BLaER1 treated with 17β-estradiol and CSF1 and Interleukin-3, amounts not matched to agents 10 nM and 100 nM (cell line): ENCODE data around the gene CSGALNACT2.

Source experiments
- H3K27ac ChIP-seq, 11 experiments: shearing (Covaris generic); formaldehyde crosslinking; 2 replicates each; pipeline ENCODE4 v1.8.1; 2022
- H3K27me3 ChIP-seq, 11 experiments: shearing (Covaris generic); formaldehyde crosslinking; 2 replicates each; pipeline ENCODE4 v1.8.1; 2022
- H3K36me3 ChIP-seq, 11 experiments: shearing (Covaris generic); formaldehyde crosslinking; 2 replicates each; pipeline ENCODE4 v1.8.1; 2022
- H3K4me1 ChIP-seq, 10 experiments: shearing (Covaris generic); formaldehyde crosslinking; 2 replicates each; pipeline ENCODE4 v1.8.1; 2022
- H3K4me2 ChIP-seq, 11 experiments: shearing (Covaris generic); formaldehyde crosslinking; 2 replicates each; pipeline ENCODE4 v1.8.1; 2022
- H3K4me3 ChIP-seq, 10 experiments: shearing (Covaris generic); formaldehyde crosslinking; 2 replicates each; pipeline ENCODE4 v1.8.1; 2022
- H3K9ac ChIP-seq, 11 experiments: shearing (Covaris generic); formaldehyde crosslinking; 2 replicates each; pipeline ENCODE4 v1.8.1; 2022
- H3K9me3 ChIP-seq, 11 experiments: shearing (Covaris generic); formaldehyde crosslinking; replicated peaks in 1 of 11; 2 replicates each; pipeline ENCODE4 v1.8.1; 2022
- H4K20me1 ChIP-seq, 11 experiments: shearing (Covaris generic); formaldehyde crosslinking; 2 replicates each; pipeline ENCODE4 v1.8.1; 2022
- Cebpa-rat ChIP-seq, 11 experiments: shearing (Covaris generic); IDR thresholded peaks; 2 replicates each; pipeline ENCODE4 v1.8.1; 2022

CSGALNACT2 gene

GRCh38 chr10:43228783-43229207 is 90.5 kb downstream of the CSGALNACT2 start:
- Histone ChIP-seq H4K20me1 (peaks cover 0 to 23% (median 0%) of the 10 kb centered on the region in 11 experiments; a peak in 3 of 22 replicates), H3K4me3 (peak overlapping the region; percentile 55 to 74 (median 60)), H3K4me1 (peaks cover 56 to 91% (median 86%) of the 10 kb centered on the region in 10 experiments), H3K9me3 (no peaks in the 10 kb centered on the region), H3K9ac (peak overlapping the region in 10 of 11 experiments; percentile 2 to 75 (median 57); a peak in 18 of 22 replicates), H3K4me2 (peak overlapping the region; percentile 86 to 99 (median 98)), H3K27ac (peak overlapping the region in 5 of 11 experiments; percentile 78 to 90 (median 89); a peak in 7 of 22 replicates), H3K27me3 (peaks cover 17 to 36% (median 22%) of the 10 kb centered on the region in 11 experiments), H3K36me3 (no peaks in the 10 kb centered on the region)
- TF ChIP-seq Cebpa-rat (IDR thresholded peaks at IDR 0.05): no peak

- Histone ChIP-seq H3K9ac (peak overlapping the region; percentile 2 to 75 (median 57); a peak in 21 of 22 replicates), H3K9me3 (no peaks in the 10 kb centered on the region), H3K4me1 (peaks cover 56 to 97% (median 92%) of the 10 kb centered on the region in 10 experiments), H4K20me1 (peaks cover 0 to 23% (median 0%) of the 10 kb centered on the region in 11 experiments; a peak in 3 of 22 replicates), H3K4me2 (peak overlapping the region; percentile 86 to 99 (median 98)), H3K4me3 (peak overlapping the region; percentile 55 to 74 (median 60)), H3K27me3 (peaks cover 17 to 36% (median 22%) of the 10 kb centered on the region in 11 experiments), H3K27ac (peak overlapping the region in 7 of 11 experiments; percentile 44 to 90 (median 88); a peak in 13 of 22 replicates), H3K36me3 (no peaks in the 10 kb centered on the region)
- TF ChIP-seq Cebpa-rat (IDR thresholded peaks at IDR 0.05): no peak
These were observed 91.2 kb downstream of the CSGALNACT2 start for GRCh38 chr10:43229208-43230061.

GRCh38 chr10:43230101-43230908 is 92.1 kb downstream of the CSGALNACT2 start:
- Histone ChIP-seq H3K36me3 (no peaks in the 10 kb centered on the region), H3K4me1 (peaks cover 56 to 98% (median 91%) of the 10 kb centered on the region in 10 experiments), H3K9me3 (no peaks in the 10 kb centered on the region), H3K27ac (peak overlapping the region in 8 of 11 experiments; percentile 66 to 90 (median 84); a peak in 16 of 22 replicates), H3K4me2 (peak overlapping the region; percentile 86 to 99 (median 98)), H4K20me1 (peaks cover 0 to 23% (median 0%) of the 10 kb centered on the region in 11 experiments; a peak in 3 of 22 replicates), H3K27me3 (peaks cover 17 to 36% (median 22%) of the 10 kb centered on the region in 11 experiments), H3K4me3 (peak overlapping the region in 9 of 10 experiments; percentile 55 to 74 (median 59); a peak in 17 of 20 replicates), H3K9ac (peak overlapping the region in 8 of 11 experiments; percentile 53 to 76 (median 70); a peak in 16 of 22 replicates)
- TF ChIP-seq Cebpa-rat (IDR thresholded peaks at IDR 0.05): no peak

DNA sequence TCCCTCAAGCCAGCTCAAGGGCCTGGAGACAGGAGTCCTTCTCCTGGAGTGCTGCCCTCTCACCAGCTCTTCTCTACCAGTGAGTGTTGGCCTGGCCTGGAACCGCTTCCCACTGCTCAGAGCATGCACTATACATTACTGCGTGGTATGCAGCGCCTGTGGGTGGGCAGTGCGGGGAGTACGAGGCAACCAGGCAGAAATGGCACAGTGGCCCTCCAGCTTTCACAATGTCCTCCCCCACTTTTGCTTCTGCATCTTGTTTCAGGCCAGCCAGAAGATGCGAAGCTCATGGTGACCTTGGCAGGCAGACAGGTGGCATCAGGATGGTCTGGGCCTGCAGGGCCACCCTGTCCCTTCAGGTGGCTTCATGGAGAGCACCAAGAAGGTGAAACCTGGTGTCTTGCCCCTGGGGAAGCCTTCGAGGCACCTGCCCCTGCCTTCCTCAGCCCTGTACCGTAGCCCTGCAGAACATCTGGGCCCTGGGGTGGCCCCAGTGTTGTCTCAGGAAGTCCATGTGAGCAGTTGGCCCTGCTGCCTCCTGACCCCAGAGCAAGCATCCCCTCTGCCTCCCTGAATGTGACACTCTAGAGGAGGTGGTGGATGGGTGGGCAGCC is 92.8 kb downstream of the CSGALNACT2 start:
- no peak for TF ChIP-seq Cebpa-rat (IDR thresholded peaks at IDR 0.05)
- Histone ChIP-seq H3K4me2 (peak overlapping the region; percentile 20 to 99 (median 98); a peak in 21 of 22 replicates), H4K20me1 (peaks cover 0 to 23% (median 0%) of the 10 kb centered on the region in 11 experiments; a peak in 3 of 22 replicates), H3K9me3 (no peaks in the 10 kb centered on the region), H3K4me3 (peak overlapping the region in 4 of 10 experiments; percentile 0 to 23 (median 12); a peak in 2 of 20 replicates), H3K27ac (peak overlapping the region in 8 of 11 experiments; percentile 66 to 90 (median 84); a peak in 16 of 22 replicates), H3K27me3 (peaks cover 17 to 36% (median 22%) of the 10 kb centered on the region in 11 experiments), H3K36me3 (no peaks in the 10 kb centered on the region), H3K4me1 (peaks cover 52 to 91% (median 84%) of the 10 kb centered on the region in 10 experiments), H3K9ac (peak overlapping the region in 7 of 11 experiments; percentile 39 to 76 (median 74); a peak in 15 of 22 replicates)

DNA sequence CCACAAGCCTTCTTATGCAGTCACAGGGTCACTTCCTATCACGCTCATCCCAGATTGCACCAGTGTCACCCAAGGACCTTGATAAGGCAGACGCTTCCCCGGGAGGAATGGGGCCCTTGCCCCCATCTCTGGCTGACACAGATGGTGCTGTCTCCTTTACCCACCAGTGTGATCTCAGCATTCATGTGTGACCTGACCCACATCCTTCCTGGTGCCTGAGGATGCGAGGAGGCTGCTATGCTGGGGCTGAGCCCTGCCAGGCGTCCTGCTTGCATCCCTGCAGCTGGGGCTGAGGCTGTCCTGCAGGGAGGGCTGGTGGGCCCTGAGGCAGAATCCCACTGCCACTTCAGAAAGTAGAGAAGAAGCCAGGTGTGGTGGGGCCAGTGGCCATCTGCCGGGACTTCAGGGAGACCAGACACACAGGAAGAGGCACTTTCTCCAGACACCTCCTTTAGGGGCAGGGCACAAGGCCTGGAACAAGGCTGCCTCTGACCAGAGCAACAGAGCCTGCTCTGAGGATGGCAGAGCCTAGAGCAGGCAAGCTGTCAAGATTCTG is 93.4 kb downstream of the CSGALNACT2 start:
- H3K9ac ChIP-seq: peak overlapping the region in 7 of 11 experiments; percentile 39 to 76 (median 74); a peak in 15 of 22 replicates
- peak overlapping the region in 3 of 10 experiments; percentile 0 to 23 (median 3); a peak in 1 of 20 replicates for H3K4me3 ChIP-seq
- H4K20me1 ChIP-seq: peaks cover 0 to 23% (median 0%) of the 10 kb centered on the region in 11 experiments; a peak in 3 of 22 replicates
- H3K9me3 ChIP-seq: no peaks in the 10 kb centered on the region
- peak overlapping the region; percentile 20 to 99 (median 98); a peak in 20 of 22 replicates for H3K4me2 ChIP-seq
- no peaks in the 10 kb centered on the region for H3K36me3 ChIP-seq
- H3K4me1 ChIP-seq: peaks cover 47 to 85% (median 78%) of the 10 kb centered on the region in 10 experiments
- peaks cover 17 to 36% (median 22%) of the 10 kb centered on the region in 11 experiments for H3K27me3 ChIP-seq
- H3K27ac ChIP-seq: peak overlapping the region in 8 of 11 experiments; percentile 66 to 90 (median 84); a peak in 16 of 22 replicates
- TF ChIP-seq Cebpa-rat (IDR thresholded peaks at IDR 0.05): peak in 1 of 11 experiments; percentile 71; a peak in 1 of 22 replicates

GRCh38 chr10:43233601-43234430 is 95.6 kb downstream of the CSGALNACT2 start:
- H3K9ac ChIP-seq: peak overlapping the region in 1 of 11 experiments; percentile 31; a peak in 1 of 22 replicates
- TF ChIP-seq Cebpa-rat (IDR thresholded peaks at IDR 0.05): no peak
- peak overlapping the region in 4 of 11 experiments; percentile 39 to 90 (median 69); a peak in 9 of 22 replicates for H3K27ac ChIP-seq
- no peak overlapping the region for H3K4me3 ChIP-seq
- peaks cover 0 to 7% (median 5%) of the 10 kb centered on the region in 11 experiments; a peak in 7 of 22 replicates for H3K9me3 ChIP-seq
- peak overlapping the region in 8 of 11 experiments; percentile 12 to 99 (median 91); a peak in 13 of 22 replicates for H3K4me2 ChIP-seq
- H4K20me1 ChIP-seq: peaks cover 0 to 11% (median 0%) of the 10 kb centered on the region in 11 experiments; a peak in 3 of 22 replicates
- H3K4me1 ChIP-seq: peaks cover 24 to 63% (median 56%) of the 10 kb centered on the region in 10 experiments
- H3K36me3 ChIP-seq: no peaks in the 10 kb centered on the region
- H3K27me3 ChIP-seq: peaks cover 12 to 25% (median 15%) of the 10 kb centered on the region in 11 experiments
